Measurements from ENCODE around the gene MICAL3. TPM values are rescaled to one million over a fixed set of nuclear protein-coding genes. Genes with fewer than 3 reads are reported as not detected.

MICAL3 gene
- total and polyA plus RNA-seq, 7 donors, result 9.6 to 94.2 (median 35.0) TPM

DNA sequence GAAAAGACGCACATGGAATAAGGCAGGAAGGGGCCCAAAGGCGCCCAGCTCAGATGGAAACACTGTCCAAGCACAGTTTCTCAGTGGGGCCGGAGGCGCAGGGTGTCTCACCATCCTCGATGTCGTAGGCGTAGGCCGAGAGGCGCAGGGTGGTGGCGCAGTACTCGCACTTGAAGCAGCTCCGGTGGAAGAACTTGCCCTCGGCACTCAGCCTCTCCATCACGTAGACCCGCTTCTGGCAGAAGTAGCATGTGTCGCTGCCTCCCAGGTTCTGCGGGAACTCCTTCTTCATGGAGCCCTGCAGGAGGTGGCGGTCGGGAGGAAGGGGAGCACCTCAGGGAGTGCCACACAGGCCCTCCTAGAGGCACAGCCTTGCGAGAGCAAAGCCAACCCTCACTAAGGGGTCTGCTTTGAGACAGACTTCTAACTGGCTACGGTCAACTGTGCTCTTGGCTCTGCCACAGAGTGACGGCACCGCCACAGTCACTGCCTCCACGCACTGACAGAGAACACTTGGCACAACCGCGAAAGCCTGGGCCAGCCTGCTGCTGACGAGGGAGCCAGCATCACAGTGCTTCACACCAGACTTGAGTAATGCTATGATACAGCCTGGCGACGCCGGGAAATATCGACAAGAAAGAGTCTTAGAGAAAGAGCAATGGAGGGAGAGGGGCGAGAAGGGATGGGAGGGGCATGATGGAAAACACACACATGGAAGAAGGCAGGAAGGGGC is 152.5 kb downstream of the MICAL3 start:
- DNase-seq, result no peak
- no peak overlapping the region for H3K27ac ChIP-seq
- H3K27me3 ChIP-seq, result no peaks in the 10 kb centered on the region
- H3K4me3 ChIP-seq, result no peak overlapping the region
- intact Hi-C loops (cut with DNase I), result no loop called here
- TF ChIP-seq POLR2A (IDR thresholded peaks at IDR 0.05), result no peak
- no peak for TF ChIP-seq CTCF (IDR thresholded peaks at IDR 0.05)
- TF ChIP-seq POLR2AphosphoS5 (IDR thresholded peaks at IDR 0.05), result no peak
- peaks cover 8 to 70% (median 26%) of the 10 kb centered on the region in 4 donors for H3K36me3 ChIP-seq
- H3K4me1 ChIP-seq, result peaks cover 0 to 36% (median 30%) of the 10 kb centered on the region in 4 donors
- no peaks in the 10 kb centered on the region for H3K9me3 ChIP-seq
- WGBS, 2 donors, result 95 to 98% methylated on average over 32 of the region's 32 CpGs

DNA sequence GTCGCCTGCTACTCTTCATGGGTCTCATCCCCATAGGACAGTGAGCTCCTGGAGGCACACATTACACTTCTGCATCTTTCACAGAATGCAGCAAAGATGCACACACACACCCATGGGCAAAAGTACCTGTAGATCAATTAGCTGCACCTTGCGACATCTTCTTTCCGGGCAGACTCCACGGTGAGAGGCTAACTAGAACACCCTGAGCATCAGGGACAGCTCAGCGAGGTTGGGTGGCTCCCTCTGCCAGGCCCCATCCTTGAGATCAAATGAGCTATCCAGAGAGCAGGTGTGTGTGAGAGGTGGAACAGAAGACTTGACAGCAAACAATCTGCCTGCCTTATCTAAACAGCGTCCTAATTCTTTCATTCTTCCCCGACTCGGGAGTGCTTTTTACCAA is 154.0 kb downstream of the MICAL3 start:
- 26 to 67% methylated on average over 8 of the region's 8 CpGs for WGBS, 2 donors
- Histone ChIP-seq H3K27me3 (no peaks in the 10 kb centered on the region), H3K36me3 (peaks cover 8 to 69% (median 30%) of the 10 kb centered on the region in 4 donors), H3K4me3 (no peak overlapping the region), H3K4me1 (peaks cover 0 to 38% (median 32%) of the 10 kb centered on the region in 4 donors), H3K27ac (peak overlapping the region; percentile 45 to 72 (median 70)), H3K9me3 (no peaks in the 10 kb centered on the region)
- TF ChIP-seq POLR2AphosphoS5 (IDR thresholded peaks at IDR 0.05) (no peak), POLR2A (IDR thresholded peaks at IDR 0.05) (no peak), EP300 (IDR thresholded peaks at IDR 0.05) (no peak), CTCF (IDR thresholded peaks at IDR 0.05) (no peak)
- no peak for DNase-seq
- intact Hi-C loops (cut with DNase I), result no loop called here

- 27 to 65% methylated on average over 9 of the region's 9 CpGs for WGBS, 2 donors
- Histone ChIP-seq H3K27ac (peak overlapping the region; percentile 45 to 72 (median 70)), H3K27me3 (no peaks in the 10 kb centered on the region), H3K4me3 (no peak overlapping the region), H3K36me3 (peaks cover 11 to 69% (median 34%) of the 10 kb centered on the region in 4 donors), H3K4me1 (peaks cover 0 to 38% (median 32%) of the 10 kb centered on the region in 4 donors), H3K9me3 (no peaks in the 10 kb centered on the region)
- peak in 2 of 4 donors; percentile 11 to 21 for TF ChIP-seq POLR2AphosphoS5 (IDR thresholded peaks at IDR 0.05)
- TF ChIP-seq POLR2A (IDR thresholded peaks at IDR 0.05), result no peak
- intact Hi-C loops (cut with DNase I), result no loop called here
- DNase-seq, result no peak
These were observed 154.9 kb downstream of the MICAL3 start for GRCh38 chr22:17869285-17870096.

DNA sequence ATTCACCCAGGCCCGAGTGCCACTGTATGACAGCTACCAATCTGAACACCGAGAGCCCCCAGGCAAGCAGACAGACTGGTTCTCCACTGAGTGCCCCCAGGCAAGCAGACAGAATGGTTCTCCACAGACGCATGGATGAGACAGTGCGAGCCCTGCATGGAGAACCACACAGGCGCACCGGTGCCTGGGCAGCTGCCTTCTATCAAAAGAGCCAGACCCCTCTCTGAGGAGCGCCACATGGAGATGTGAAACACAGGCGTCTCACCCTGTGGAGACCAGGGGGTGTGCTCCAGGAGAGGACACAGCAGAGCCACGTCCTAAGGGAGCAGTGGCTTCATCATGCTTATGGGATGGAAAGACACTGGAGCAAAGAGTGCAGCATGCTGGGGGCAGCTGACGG is 155.6 kb downstream of the MICAL3 start:
- Histone ChIP-seq H3K27me3 (no peaks in the 10 kb centered on the region), H3K36me3 (peaks cover 15 to 70% (median 38%) of the 10 kb centered on the region in 4 donors), H3K27ac (peak overlapping the region in 3 of 4 donors; percentile 67 to 72 (median 72)), H3K4me3 (no peak overlapping the region), H3K9me3 (no peaks in the 10 kb centered on the region), H3K4me1 (peaks cover 0 to 38% (median 32%) of the 10 kb centered on the region in 4 donors)
- 92 to 93% methylated on average over 10 of the region's 10 CpGs for WGBS, 2 donors
- intact Hi-C loops (cut with DNase I), result no loop called here
- no peak for TF ChIP-seq CTCF (IDR thresholded peaks at IDR 0.05)
- TF ChIP-seq POLR2A (IDR thresholded peaks at IDR 0.05), result no peak
- no peak for TF ChIP-seq EP300 (IDR thresholded peaks at IDR 0.05)
- no peak for TF ChIP-seq POLR2AphosphoS5 (IDR thresholded peaks at IDR 0.05)
- DNase-seq, result no peak
